BE2C (cell line): ENCODE data around the gene WNT4.

Experiments
- DNase-seq: peaks from one replicate; pipeline ENCODE4 v3.0.0-alpha.2; 2020
- H3K27me3 ChIP-seq: fragments of 250-450 bp; sonication (Bioruptor Pico); 2 replicates; pipeline ENCODE4 v1.5.1; 2020; ENCODE audit warnings: mild to moderate bottlenecking
- H3K36me3 ChIP-seq: fragments of 250-450 bp; sonication (Bioruptor Pico); 2 replicates; pipeline ENCODE4 v1.5.1; 2020; ENCODE audit warnings: mild to moderate bottlenecking
- H3K4me1 ChIP-seq: fragments of 250-450 bp; sonication (Bioruptor Pico); 2 replicates; pipeline ENCODE4 v1.5.1; 2020
- H3K4me3 ChIP-seq: 2 replicates; pipeline ENCODE4 v1.5.1; 2011; ENCODE audit warnings: low read depth, low read length
- H3K9me3 ChIP-seq: fragments of 250-450 bp; sonication (Bioruptor Pico); 2 replicates; pipeline ENCODE4 v1.5.1; 2020
- TF ChIP-seq, protein P1 (sequence below): IDR thresholded peaks from 2 replicates; pipeline ENCODE4 v1.5.1; 2012; ENCODE audit warnings: mild to moderate bottlenecking, low read depth, low read length

WNT4 gene

DNA sequence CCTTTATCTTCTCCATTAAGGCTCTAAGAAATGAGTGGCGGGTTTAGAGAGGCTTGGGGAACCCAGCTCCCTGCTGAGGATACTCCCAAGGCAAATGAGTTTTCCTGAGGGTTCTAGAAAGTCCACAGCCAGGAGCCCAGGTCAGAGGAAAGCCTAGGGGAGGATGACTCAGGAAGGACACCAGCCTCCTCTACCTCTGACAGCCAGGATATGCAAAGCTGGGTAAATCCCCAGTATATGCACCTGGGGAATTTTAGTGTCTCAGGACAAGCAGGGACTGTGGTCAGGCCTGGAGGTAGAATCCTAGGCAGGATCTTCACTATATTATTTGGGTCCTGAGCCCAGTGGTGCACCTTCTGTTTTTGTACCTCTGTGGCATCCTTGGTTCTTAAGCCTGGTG is 23.5 kb upstream of the WNT4 start:
- H3K9me3 ChIP-seq, result no peaks in the 10 kb centered on the region
- peaks cover 6% of the 10 kb centered on the region; the same call in 1 of the 2 replicates for H3K4me1 ChIP-seq
- no peaks in the 10 kb centered on the region for H3K27me3 ChIP-seq
- no peak for DNase-seq
- TF ChIP-seq, protein P1, sequence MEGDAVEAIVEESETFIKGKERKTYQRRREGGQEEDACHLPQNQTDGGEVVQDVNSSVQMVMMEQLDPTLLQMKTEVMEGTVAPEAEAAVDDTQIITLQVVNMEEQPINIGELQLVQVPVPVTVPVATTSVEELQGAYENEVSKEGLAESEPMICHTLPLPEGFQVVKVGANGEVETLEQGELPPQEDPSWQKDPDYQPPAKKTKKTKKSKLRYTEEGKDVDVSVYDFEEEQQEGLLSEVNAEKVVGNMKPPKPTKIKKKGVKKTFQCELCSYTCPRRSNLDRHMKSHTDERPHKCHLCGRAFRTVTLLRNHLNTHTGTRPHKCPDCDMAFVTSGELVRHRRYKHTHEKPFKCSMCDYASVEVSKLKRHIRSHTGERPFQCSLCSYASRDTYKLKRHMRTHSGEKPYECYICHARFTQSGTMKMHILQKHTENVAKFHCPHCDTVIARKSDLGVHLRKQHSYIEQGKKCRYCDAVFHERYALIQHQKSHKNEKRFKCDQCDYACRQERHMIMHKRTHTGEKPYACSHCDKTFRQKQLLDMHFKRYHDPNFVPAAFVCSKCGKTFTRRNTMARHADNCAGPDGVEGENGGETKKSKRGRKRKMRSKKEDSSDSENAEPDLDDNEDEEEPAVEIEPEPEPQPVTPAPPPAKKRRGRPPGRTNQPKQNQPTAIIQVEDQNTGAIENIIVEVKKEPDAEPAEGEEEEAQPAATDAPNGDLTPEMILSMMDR, result no peak
- no peak overlapping the region for H3K4me3 ChIP-seq
- no peaks in the 10 kb centered on the region for H3K36me3 ChIP-seq

DNA sequence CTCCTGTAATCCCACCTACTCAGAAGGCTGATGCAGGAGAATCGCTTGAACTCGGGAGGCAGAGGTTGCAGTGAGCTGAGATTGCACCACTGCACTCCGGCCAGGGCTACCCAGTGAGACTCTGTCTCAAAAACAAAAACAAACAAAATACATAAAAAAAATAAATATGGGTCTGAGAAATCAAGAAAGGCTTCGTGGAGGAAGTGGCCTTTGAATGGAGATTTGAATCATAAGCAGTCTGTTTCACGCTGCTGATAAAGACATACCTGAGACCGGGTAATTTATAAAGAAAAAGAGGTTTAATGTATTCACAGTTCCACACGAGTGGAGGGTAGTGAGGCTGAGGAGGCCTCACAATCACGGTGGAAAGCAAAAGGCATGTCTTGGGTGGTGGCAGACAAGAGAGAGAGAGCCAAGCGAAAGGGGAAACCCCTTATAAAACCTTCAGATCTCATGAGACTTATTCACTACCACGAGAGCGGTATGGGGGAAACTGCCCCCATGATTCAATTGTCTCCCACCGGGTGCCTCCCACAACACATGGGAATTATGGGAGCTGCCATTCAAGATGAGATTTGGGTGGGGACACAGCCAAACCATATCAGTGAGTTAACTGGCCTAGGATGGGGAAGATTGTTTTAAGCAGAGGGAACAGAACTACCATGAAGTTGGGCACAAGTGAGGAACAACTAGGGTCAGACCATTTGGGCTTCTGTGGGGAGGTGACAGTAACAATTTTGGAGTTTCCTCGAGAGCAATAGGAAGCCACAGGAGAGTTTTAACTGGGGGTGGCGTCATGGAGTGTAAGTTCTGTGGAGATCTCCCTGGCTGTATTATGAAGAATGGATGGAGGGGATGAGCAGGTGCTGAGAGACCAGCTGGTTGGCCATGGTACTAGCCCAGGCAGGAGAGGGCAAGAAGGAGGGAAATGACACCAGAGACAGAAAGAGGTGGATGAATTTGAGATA is 22.2 kb upstream of the WNT4 start:
- Histone ChIP-seq H3K4me3 (no peak overlapping the region), H3K27me3 (no peaks in the 10 kb centered on the region), H3K36me3 (no peaks in the 10 kb centered on the region), H3K4me1 (peaks cover 6% of the 10 kb centered on the region; the same call in 1 of the 2 replicates), H3K9me3 (no peaks in the 10 kb centered on the region)
- DNase-seq, result no peak
- TF ChIP-seq, protein P1, result no peak

DNA sequence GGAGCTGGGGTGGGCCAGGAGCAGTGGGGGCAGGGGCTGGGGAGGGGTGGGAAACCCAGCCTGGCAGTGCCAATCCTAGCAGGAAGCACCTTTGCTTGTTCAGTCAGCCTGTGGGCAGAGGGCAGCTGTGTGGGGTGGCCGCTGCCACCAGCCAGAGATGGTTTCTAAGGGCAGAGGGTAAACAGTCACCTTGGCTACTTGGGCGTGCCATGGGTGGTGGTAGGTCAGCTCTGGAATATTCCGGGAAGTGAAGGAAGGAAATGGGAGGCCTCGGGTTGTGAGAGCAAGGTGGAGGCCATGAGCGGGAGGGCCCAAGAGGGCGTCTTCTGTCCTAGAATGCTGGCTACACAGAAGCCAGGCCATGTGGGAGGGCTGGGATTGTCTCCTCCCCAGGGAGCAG is 20.7 kb upstream of the WNT4 start:
- TF ChIP-seq, protein P1, result no peak
- H3K9me3 ChIP-seq, result no peaks in the 10 kb centered on the region
- H3K27me3 ChIP-seq, result no peaks in the 10 kb centered on the region
- peaks cover 6% of the 10 kb centered on the region; the same call in 1 of the 2 replicates for H3K4me1 ChIP-seq
- no peaks in the 10 kb centered on the region for H3K36me3 ChIP-seq
- H3K4me3 ChIP-seq, result no peak overlapping the region
- peak; percentile 45 for DNase-seq

DNA sequence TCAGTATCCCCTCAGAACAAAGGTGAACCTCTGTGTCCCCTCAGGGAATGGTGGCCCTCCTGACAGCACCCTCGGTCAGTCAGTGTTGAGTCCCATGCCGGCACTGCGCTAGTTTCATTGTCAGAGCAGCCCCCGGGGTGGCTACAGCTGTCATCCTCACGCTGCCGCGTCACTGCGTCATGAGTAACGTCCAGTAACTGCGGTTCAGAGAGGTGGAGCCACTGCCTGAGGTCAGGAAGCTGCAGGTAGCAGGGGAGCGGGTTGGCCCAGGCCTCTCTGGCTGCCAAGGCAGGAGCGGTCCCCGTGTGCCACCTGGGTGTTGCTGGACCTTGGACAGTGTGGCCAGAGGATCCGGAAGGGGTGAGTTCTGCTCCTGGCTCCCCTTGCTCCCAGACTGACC is 20.2 kb upstream of the WNT4 start:
- H3K9me3 ChIP-seq, result no peaks in the 10 kb centered on the region
- TF ChIP-seq, protein P1, result no peak
- H3K4me3 ChIP-seq, result no peak overlapping the region
- DNase-seq, result no peak
- no peaks in the 10 kb centered on the region for H3K27me3 ChIP-seq
- H3K4me1 ChIP-seq, result peaks cover 6% of the 10 kb centered on the region; the same call in 1 of the 2 replicates
- H3K36me3 ChIP-seq, result no peaks in the 10 kb centered on the region

DNA sequence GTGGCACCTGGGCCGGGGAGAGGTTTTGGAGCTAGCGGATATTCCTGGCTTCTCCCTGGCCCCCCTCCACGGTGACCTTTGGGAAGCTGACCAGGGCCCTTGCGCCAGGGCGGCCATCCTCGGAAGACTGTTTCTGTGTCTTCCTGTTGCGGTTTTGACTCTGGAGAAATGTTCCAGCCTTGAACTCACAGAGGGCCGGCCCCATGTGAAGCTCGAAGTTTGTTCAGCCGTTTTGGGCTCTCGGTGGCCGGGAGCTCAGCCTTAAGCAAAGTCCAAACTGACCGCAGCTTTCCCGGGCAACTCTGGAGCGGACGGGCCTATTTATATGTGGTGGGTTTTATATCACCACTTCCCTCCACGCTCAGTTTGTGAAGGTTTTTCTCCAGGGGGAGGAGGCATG is 17.0 kb upstream of the WNT4 start:
- Histone ChIP-seq H3K36me3 (no peaks in the 10 kb centered on the region), H3K27me3 (no peaks in the 10 kb centered on the region), H3K4me1 (peaks cover 6% of the 10 kb centered on the region; the same call in 1 of the 2 replicates), H3K4me3 (no peak overlapping the region), H3K9me3 (no peaks in the 10 kb centered on the region)
- TF ChIP-seq, protein P1, result no peak
- no peak for DNase-seq

DNA sequence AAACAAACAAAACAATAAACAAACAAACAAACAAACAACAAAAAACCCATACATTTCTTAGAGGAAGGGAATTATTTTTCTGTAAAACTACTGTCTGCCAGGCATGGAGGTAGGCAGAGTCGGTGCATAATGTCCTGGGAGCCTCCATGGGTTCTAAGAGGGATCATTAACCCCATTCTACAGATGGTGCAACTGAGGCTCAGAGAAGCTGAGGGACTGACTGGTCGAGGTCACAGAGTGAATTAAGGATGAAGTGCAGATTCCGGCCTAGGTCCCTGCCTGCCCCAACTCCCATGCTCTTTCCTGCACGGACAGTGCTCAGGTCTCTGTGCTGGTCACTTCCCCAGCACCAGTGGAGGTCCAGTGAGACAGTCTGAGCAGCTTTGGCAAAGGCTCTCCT is 15.8 kb upstream of the WNT4 start:
- Histone ChIP-seq H3K4me3 (no peak overlapping the region), H3K27me3 (no peaks in the 10 kb centered on the region), H3K9me3 (no peaks in the 10 kb centered on the region), H3K4me1 (peaks cover under 1% of the 10 kb centered on the region; the same call in 1 of the 2 replicates), H3K36me3 (no peaks in the 10 kb centered on the region)
- TF ChIP-seq, protein P1, result no peak
- DNase-seq, result no peak
